HepG2 (cell line): ENCODE measurements around the gene SAPCD1. TPM values are rescaled to one million over a fixed set of nuclear protein-coding genes. Genes with fewer than 3 reads are reported as not detected.

Experiments used
- ATAC-seq: fragments of 200-7000 bp; cut with Tn5 transposase; 3 replicates; pipeline ENCODE4 v1.9.1; 2020; ENCODE audit warnings: mild to moderate bottlenecking, moderate library complexity
- BruUV-seq: library from RNA; stranded (reverse); fragments of 400-500 nt; replicated peaks from 2 replicates; lab custom pipeline; 2021; lab: Mats Ljungman, UMichigan
- CTCF ChIA-PET: fragments of 300-600 bp; formaldehyde crosslinking; extraction: SDS; loops from one replicate; lab custom pipeline; 2021; ENCODE audit warnings: low total read pairs, inconsistent platforms, low intra/inter-chr PET ratio; lab: Yijun Ruan, JAX
- POLR2A ChIA-PET: fragments of 350-600 bp; sonication (Branson Sonifier 250); formaldehyde crosslinking; loops from one replicate; lab custom pipeline; 2020; ENCODE audit warnings: antibody characterized with exemption, inconsistent platforms; lab: Yijun Ruan, JAX
- DNase-seq: peaks from one replicate; pipeline ENCODE4 v3.0.0-alpha.2; 2015; ENCODE audit warnings: low spot score
- FAIRE-seq: peaks from 3 replicates; lab custom pipeline; 2011; peaks lifted over from hg19 to GRCh38; lab: Jason Lieb, UNC
- H2AFZ ChIP-seq: one replicate; pipeline ENCODE4 v1.6.1; 2011; ENCODE audit warnings: low read length, inconsistent platforms
- H3K27ac ChIP-seq: fragments of 300-600 bp; 3 replicates; pipeline ENCODE4 v1.8.0; 2011; ENCODE audit warnings: mixed run types, mild to moderate bottlenecking, mixed read lengths, low read length, inconsistent platforms; ENCODE audit not compliant: insufficient read depth; ENCODE audit errors: extremely low read length
- H3K27me3 ChIP-seq, 2 experiments: fragments of 200-600 bp in 1 of 2; 2 replicates in 1 of 2; 3 replicates in 1 of 2; pipeline versions ENCODE4 v1.6.0 to v1.8.0; 2011; ENCODE audit warnings: low read length in 2 of 2, mild to moderate bottlenecking in 2 of 2, moderate library complexity in 2 of 2, inconsistent platforms in 1 of 2; ENCODE audit not compliant: insufficient read depth in 2 of 2, control insufficient read depth in 1 of 2
- H3K36me3 ChIP-seq, 2 experiments: fragments of 200-600 bp in 1 of 2; replicated peaks in 1 of 2; 2 replicates in 1 of 2; 3 replicates in 1 of 2; pipeline versions ENCODE4 v1.5.1 to v1.8.0; 2011; ENCODE audit warnings: low read length in 2 of 2, inconsistent platforms in 1 of 2; ENCODE audit not compliant: insufficient read depth in 2 of 2, control insufficient read depth in 1 of 2
- H3K4me1 ChIP-seq: 2 replicates; pipeline ENCODE4 v1.5.1; 2012; ENCODE audit warnings: low read length, inconsistent platforms; ENCODE audit not compliant: insufficient read depth
- H3K4me2 ChIP-seq: 2 replicates; pipeline ENCODE4 v1.6.0; 2011; ENCODE audit warnings: low read depth, low read length, inconsistent platforms
- H3K4me3 ChIP-seq, 3 experiments: fragments of 200-600 bp in 1 of 3; sonication (generic), shearing (Covaris generic) in 1 of 3; replicated peaks in 1 of 3; 2 replicates each; pipeline ENCODE4 v1.5.1; 2011 to 2016; ENCODE audit warnings: low read length in 3 of 3, inconsistent platforms in 2 of 3, low read depth in 2 of 3, mild to moderate bottlenecking in 2 of 3, control low read depth in 1 of 3, mixed read lengths in 1 of 3; ENCODE audit not compliant: insufficient read depth in 1 of 3
- H3K79me2 ChIP-seq: one replicate; pipeline ENCODE4 v1.6.1; 2011; ENCODE audit warnings: low read length, inconsistent platforms; ENCODE audit not compliant: insufficient read depth
- H3K9ac ChIP-seq: 2 replicates; pipeline ENCODE4 v1.6.0; 2011; ENCODE audit warnings: mild to moderate bottlenecking, low read depth, low read length, inconsistent platforms; ENCODE audit not compliant: insufficient read depth
- H3K9me3 ChIP-seq: 2 replicates; pipeline ENCODE4 v1.5.1; 2012; ENCODE audit warnings: mild to moderate bottlenecking, low read length
- H4K20me1 ChIP-seq: 2 replicates; pipeline ENCODE4 v1.6.0; 2011; ENCODE audit warnings: inconsistent platforms, mild to moderate bottlenecking, low read length, moderate library complexity; ENCODE audit not compliant: insufficient read depth
- AFF4 ChIP-seq: sonication (generic); formaldehyde crosslinking; IDR thresholded peaks from 2 replicates; pipeline ENCODE4 v1.4.0; 2020; ENCODE audit warnings: missing genetic modification reagents
- ATF5 ChIP-seq: sonication (generic); formaldehyde crosslinking; IDR thresholded peaks from 2 replicates; pipeline ENCODE4 v1.4.0; 2020; ENCODE audit warnings: mild to moderate bottlenecking, low read depth, missing genetic modification reagents
- GMEB2 ChIP-seq: IDR thresholded peaks from 2 replicates; pipeline ENCODE4 v1.6.1; 2016; ENCODE audit warnings: missing biosample characterization, missing genetic modification reagents, low read depth
- HNRNPH1 ChIP-seq: fragments of 200-400 bp; formaldehyde crosslinking; optimal IDR thresholded peaks from 2 replicates; pipeline ENCODE3; 2017; ENCODE audit warnings: mild to moderate bottlenecking, low read depth, low read length
- IKZF5 ChIP-seq: IDR thresholded peaks from 2 replicates; pipeline ENCODE4 v1.6.1; 2018; ENCODE audit warnings: missing genetic modification reagents, mild to moderate bottlenecking, missing compliant biosample characterization
- KMT2B ChIP-seq: IDR thresholded peaks from 2 replicates; pipeline ENCODE4 v1.6.1; 2016; ENCODE audit warnings: missing genetic modification reagents, missing compliant biosample characterization
- RAD21 ChIP-seq: fragments of 450-650 bp; formaldehyde crosslinking; IDR thresholded peaks from 2 replicates; pipeline ENCODE4 v1.5.0; 2020; ENCODE audit warnings: mild to moderate bottlenecking
- SMAD9 ChIP-seq: sonication (generic); formaldehyde crosslinking; IDR thresholded peaks from 2 replicates; pipeline ENCODE4 v1.5.1; 2020; ENCODE audit warnings: mild to moderate bottlenecking, missing genetic modification reagents
- SMARCC2 ChIP-seq: fragments of 450-650 bp; IDR thresholded peaks from 2 replicates; pipeline ENCODE4 v1.6.1; 2017; ENCODE audit warnings: antibody characterized with exemption, mild to moderate bottlenecking
- SMYD3 ChIP-seq: sonication (generic); formaldehyde crosslinking; IDR thresholded peaks from 2 replicates; pipeline ENCODE4 v1.8.1; 2023; ENCODE audit warnings: mild to moderate bottlenecking, missing genetic modification reagents
- ZFAT ChIP-seq: sonication (generic); formaldehyde crosslinking; conservative IDR thresholded peaks from 2 replicates; pipeline ENCODE4 v1.8.1; 2023; ENCODE audit warnings: missing genetic modification reagents, inconsistent platforms
- ZFX ChIP-seq: sonication (generic); formaldehyde crosslinking; IDR thresholded peaks from 2 replicates; pipeline ENCODE4 v1.4.0; 2020; ENCODE audit warnings: mild to moderate bottlenecking, low read depth, missing genetic modification reagents, moderate library complexity
- ZNF264 ChIP-seq: sonication (generic); formaldehyde crosslinking; IDR thresholded peaks from 2 replicates; pipeline ENCODE4 v1.4.0; 2020; ENCODE audit warnings: missing genetic modification reagents
- ZNF329 ChIP-seq: sonication (generic); formaldehyde crosslinking; IDR thresholded peaks from 2 replicates; pipeline ENCODE4 v1.9.0; 2021; ENCODE audit warnings: low read depth, mild to moderate bottlenecking, missing genetic modification reagents
- ZNF576 ChIP-seq: sonication (generic); formaldehyde crosslinking; IDR thresholded peaks from 2 replicates; pipeline ENCODE4 v1.4.0; 2020; ENCODE audit warnings: mild to moderate bottlenecking, missing genetic modification reagents
- ZNF878 ChIP-seq: sonication (generic); formaldehyde crosslinking; IDR thresholded peaks from 2 replicates; pipeline ENCODE4 v1.8.1; 2023; ENCODE audit warnings: mild to moderate bottlenecking, missing genetic modification reagents, moderate library complexity
- ZSCAN30 ChIP-seq: sonication (generic); formaldehyde crosslinking; IDR thresholded peaks from 2 replicates; pipeline ENCODE4 v1.5.0; 2020; ENCODE audit warnings: mild to moderate bottlenecking, missing genetic modification reagents
- WGBS: methylation state at CpG from one replicate; pipeline ENCODE4 v1.1.6; 2017; ENCODE audit warnings: low lambda C conversion rate; 5-methylcytosine and 5-hydroxymethylcytosine counted together
- in situ Hi-C: cut with HindIII; loops from 2 replicates; pipeline ENCODE4 v1.10.0; 2017; ENCODE audit warnings: low pct_unique_long_range_greater_than_20kb; ENCODE audit not compliant: extremely low pct_ligation_motif_present
- intact Hi-C: fragments of 100-400 bp; cut with micrococcal nuclease; formaldehyde crosslinking; loops from one replicate; pipeline ENCODE4 v1.10.0; 2022; ENCODE audit not compliant: unreplicated experiment
- polyA plus RNA-seq, 8 experiments: library from polyadenylated mRNA; depleted of rRNA in 3 of 8; stranded (reverse) in 7 of 8; unstranded in 1 of 8; fragments of >200 nt; fragmentation: Illumina TruSeq in 4 of 8; extraction: Trizol in 4 of 8; gene quantifications; 2 replicates each; pipeline versions ENCODE4 v1.2.1 to v1.2.3, GENCODE V29; 2011 to 2016; ENCODE audit warnings: low read depth in 4 of 8, missing spikeins in 1 of 8, mixed read lengths in 1 of 8; ENCODE audit not compliant: insufficient read depth in 1 of 8
- total RNA-seq, 5 experiments: library from RNA; depleted of rRNA; stranded (reverse); fragments of >200 nt; fragmentation: Illumina TruSeq; extraction: Trizol; gene quantifications; 2 replicates each; pipeline ENCODE4 v1.2.3, GENCODE V29; 2016; ENCODE audit warnings: low read depth in 1 of 5

SAPCD1 gene
- total and polyA plus RNA-seq, 2 of the 13 experiments (the other 11 are each of a cell fraction or from before 2014, with no cell fraction given): 2.5 to 3.9 TPM

GRCh38 chr6:31736768-31737314 lies 25.6 kb upstream of the SAPCD1 start:
- peak overlapping the region; percentile 71 to 92 (median 92) for H3K4me3 ChIP-seq
- no peaks in the 10 kb centered on the region for H3K9me3 ChIP-seq
- FAIRE-seq (no peak), ATAC-seq (peak; percentile 4; the same call in 2 of the 3 replicates), DNase-seq (peak; percentile 33)
- TSS peak; percentile 68 for BruUV-seq
- peaks cover 71% of the 10 kb centered on the region for H3K4me1 ChIP-seq
- H3K79me2 ChIP-seq: peaks cover 41% of the 10 kb centered on the region
- peaks cover 24% of the 10 kb centered on the region; the same call in 1 of the 2 replicates for H4K20me1 ChIP-seq
- no peak overlapping the region for H2AFZ ChIP-seq
- in situ Hi-C loops: no loop called here
- intact Hi-C loops: loop anchor here (1.0 to 5.0 kb wide), 3 partner anchors 8 to 70 kb away; partner anchors contain the start of genes ABHD16A, DDAH2 and LSM2
- H3K27ac ChIP-seq: peak overlapping the region; percentile 99
- peak overlapping the region; percentile 98 for H3K4me2 ChIP-seq
- WGBS: 2% methylated on average over 10 of the region's 10 CpGs
- H3K9ac ChIP-seq: peak overlapping the region; percentile 98
- H3K27me3 ChIP-seq: no peaks in the 10 kb centered on the region; a peak in 1 of 5 replicates
- ChIA-PET POLR2A (interaction anchor here (0.5 to 11.3 kb wide), 52 partner anchors 7 to 1235 kb away, joined by 3 to 279 read pairs (median 9); partner anchors contain the start of genes ABHD16A, APOM, BAG6 and C2), CTCF (no interaction called here)
- peaks cover 13 to 31% of the 10 kb centered on the region in 2 experiments for H3K36me3 ChIP-seq
- TF ChIP-seq ATF5 (CRISPR knock-in tag): 0 out of 2 replicates have a peak, but pooled peaks have one; percentile 8
- no peak for TF ChIP-seq ZNF576 (CRISPR knock-in tag)
- peak; percentile 15; the same call in 1 of the 2 replicates for TF ChIP-seq IKZF5 (CRISPR knock-in tag)
- TF ChIP-seq ZFX (CRISPR knock-in tag): 0 out of 2 replicates have a peak, but pooled peaks have one; percentile 2
- TF ChIP-seq ZNF878: no peak; the same call in 1 of the 2 replicates
- TF ChIP-seq ZFAT (CRISPR knock-in tag): no peak
- peak; percentile 36; the same call in 1 of the 2 replicates for TF ChIP-seq SMAD9 (CRISPR knock-in tag)
- TF ChIP-seq KMT2B (CRISPR knock-in tag): 0 out of 2 replicates have a peak, but pooled peaks have one; percentile 5
- no peak for TF ChIP-seq RAD21
- no peak for TF ChIP-seq SMARCC2
- TF ChIP-seq ZSCAN30 (CRISPR knock-in tag): no peak
- TF ChIP-seq SMYD3: no peak
- TF ChIP-seq AFF4 (CRISPR knock-in tag): peak; percentile 85; the same call in 1 of the 2 replicates
- TF ChIP-seq GMEB2 (CRISPR knock-in tag): 0 out of 2 replicates have a peak, but pooled peaks have one; percentile 15
- TF ChIP-seq HNRNPH1: no peak
- no peak for TF ChIP-seq ZNF264
- TF ChIP-seq ZNF329 (CRISPR knock-in tag): no peak
